K562 (cell line): Measurements from ENCODE around the gene GYS1. TPM values are rescaled to one million over a fixed set of nuclear protein-coding genes. Genes with fewer than 3 reads are reported as not detected.

ENCODE experiments used
- ARID3B ChIP-seq: fragments of 250-450 bp; sonication (Bioruptor Pico); IDR thresholded peaks from 2 replicates; pipeline ENCODE4 v1.4.0; 2020; ENCODE audit warnings: borderline replicate concordance
- ATF4 ChIP-seq: fragments of 450-650 bp; formaldehyde crosslinking; IDR thresholded peaks from 2 replicates; pipeline ENCODE4 v1.4.0; 2022; ENCODE audit warnings: mild to moderate bottlenecking, moderate library complexity
- CREB3 ChIP-seq: fragments of 450-650 bp; conservative IDR thresholded peaks from 2 replicates; pipeline ENCODE4 v1.6.1; 2016; ENCODE audit warnings: missing genetic modification characterization, low read depth, mild to moderate bottlenecking, missing compliant biosample characterization, moderate library complexity
- EP300 ChIP-seq: IDR thresholded peaks from 2 replicates; pipeline ENCODE4 v1.6.1; 2012; ENCODE audit warnings: low read length, improper control_type of control experiment
- GABPB2 ChIP-seq: fragments of 250-450 bp; sonication (Bioruptor Pico); conservative IDR thresholded peaks from 2 replicates; pipeline ENCODE4 v1.5.1; 2021; ENCODE audit warnings: mild to moderate bottlenecking
- KLF6 ChIP-seq: fragments of 250-450 bp; sonication (Bioruptor Pico); IDR thresholded peaks from 2 replicates; pipeline ENCODE4 v1.4.0; 2020; ENCODE audit warnings: mild to moderate bottlenecking, moderate library complexity, borderline replicate concordance
- MAFF ChIP-seq: IDR thresholded peaks from 2 replicates; pipeline ENCODE4 v1.6.1; 2012; ENCODE audit warnings: low read length, improper control_type of control experiment
- MIER1 ChIP-seq: fragments of 450-650 bp; IDR thresholded peaks from 2 replicates; pipeline ENCODE4 v1.6.1; 2016; ENCODE audit warnings: antibody characterized with exemption, mild to moderate bottlenecking, low read depth
- NBN ChIP-seq: fragments of 450-650 bp; IDR thresholded peaks from 2 replicates; pipeline ENCODE4 v1.6.1; 2016; ENCODE audit warnings: low read depth, mild to moderate bottlenecking
- SREBF1 ChIP-seq: fragments of 150-350 bp; IDR thresholded peaks from 2 replicates; pipeline ENCODE4 v1.6.1; 2014; ENCODE audit warnings: antibody characterized with exemption, low read depth, low read length, borderline replicate concordance
- TBL1XR1 ChIP-seq, 2 experiments: IDR thresholded peaks; 2 replicates each; pipeline ENCODE4 v1.6.1; 2012; ENCODE audit warnings: improper control_type of control experiment in 2 of 2, low read length in 2 of 2, mild to moderate bottlenecking in 1 of 2
- TCF15 ChIP-seq: fragments of 250-450 bp; sonication (Bioruptor Pico); IDR thresholded peaks from 2 replicates; pipeline ENCODE4 v1.8.0; 2022; ENCODE audit warnings: moderate library complexity, mild to moderate bottlenecking, inconsistent platforms
- TEAD1 ChIP-seq, 2 experiments: fragments of 450-650 bp in 1 of 2; sonication (generic) in 1 of 2; formaldehyde crosslinking; IDR thresholded peaks; 2 replicates each; pipeline versions ENCODE4 v1.4.0 to v1.8.0; 2020 to 2022; ENCODE audit warnings: mild to moderate bottlenecking in 2 of 2, missing genetic modification reagents in 1 of 2
- ZBTB5 ChIP-seq: fragments of 450-650 bp; IDR thresholded peaks from 2 replicates; pipeline ENCODE4 v1.6.1; 2017; ENCODE audit warnings: antibody characterized with exemption
- ZBTB7A ChIP-seq: IDR thresholded peaks from 2 replicates; pipeline ENCODE4 v1.6.1; 2011; ENCODE audit warnings: low read depth, mild to moderate bottlenecking, low read length, moderate library complexity, borderline replicate concordance; ENCODE audit not compliant: control insufficient read depth
- ZKSCAN3 ChIP-seq: fragments of 250-450 bp; sonication (Bioruptor Pico); IDR thresholded peaks from 2 replicates; pipeline ENCODE4 v1.4.0; 2020
- ZNF263 ChIP-seq: sonication (generic); formaldehyde crosslinking; IDR thresholded peaks from 2 replicates; pipeline ENCODE4 v1.8.0; 2022; ENCODE audit warnings: mild to moderate bottlenecking, missing genetic modification reagents, borderline replicate concordance
- ZNF398 ChIP-seq: fragments of 250-450 bp; sonication (Bioruptor Pico); IDR thresholded peaks from 2 replicates; pipeline ENCODE4 v1.8.0; 2021; ENCODE audit warnings: moderate library complexity, mild to moderate bottlenecking, inconsistent platforms
- polyA plus RNA-seq, 8 experiments: library from polyadenylated mRNA; depleted of rRNA in 4 of 8; stranded (reverse) in 5 of 8; unstranded in 3 of 8; fragments of >200 nt; fragmentation: Nextera tagmentation in 2 of 8; fragmentation: Illumina TruSeq in 1 of 8; extraction: Ambion mirVana in 2 of 8; extraction: Trizol in 1 of 8; gene quantifications; 2 replicates each; pipeline versions ENCODE4 v1.2.1 to v1.2.3, GENCODE V29; 2011 to 2014; ENCODE audit warnings: inconsistent platforms in 1 of 8, missing spikeins in 1 of 8
- total RNA-seq, 7 experiments: library from RNA; depleted of rRNA in 6 of 7; stranded (reverse); fragments of >200 nt in 6 of 7; fragmentation: Illumina TruSeq in 2 of 7; extraction: Trizol in 2 of 7; gene quantifications; 2 replicates each; pipeline versions ENCODE4 v1.2.1 to v1.2.3, GENCODE V29; 2011 to 2021; ENCODE audit warnings: low replicate concordance in 1 of 7

Gene GYS1
- total and polyA plus RNA-seq, 9 of the 15 experiments (the other 6 are each of a cell fraction or from before 2014, with no cell fraction given): 1.9 to 31.1 (median 15.2) TPM

- no peak for TF ChIP-seq ARID3B (CRISPR knock-in tag)
- no peak for TF ChIP-seq MIER1
- peak; percentile 67; the same call in 1 of the 2 replicates for TF ChIP-seq KLF6
- peak; percentile 85 for TF ChIP-seq EP300
- TF ChIP-seq ZNF263 (CRISPR knock-in tag): peak; percentile 52; the same call in 1 of the 2 replicates
- TF ChIP-seq MAFF: peak; percentile 90
- TF ChIP-seq TCF15 (CRISPR knock-in tag): peak; percentile 50; the same call in 1 of the 2 replicates
- peak; percentile 18; the same call in 1 of the 2 replicates for TF ChIP-seq ATF4 (CRISPR knock-in tag)
- no peak for TF ChIP-seq ZBTB5
- no peak for TF ChIP-seq GABPB2
- 0 out of 2 replicates have a peak, but pooled peaks have one; percentile 32 for TF ChIP-seq NBN
- TF ChIP-seq ZBTB7A: peak; percentile 98
- peak; percentile 51; the same call in 1 of the 2 replicates for TF ChIP-seq ZNF398 (CRISPR knock-in tag)
- TF ChIP-seq SREBF1: no peak
- TF ChIP-seq TEAD1 (CRISPR knock-in tag; IDR thresholded peaks at IDR 0.05): peak; percentile 64 to 77; a peak in 3 of 4 replicates
- no peak for TF ChIP-seq ZKSCAN3 (CRISPR knock-in tag)
- peak; percentile 91 for TF ChIP-seq CREB3
- peak in 1 of 2 experiments; percentile 41; a peak in 1 of 4 replicates for TF ChIP-seq TBL1XR1 (IDR thresholded peaks at IDR 0.05; ENCODE audit: low read length in 2 of 2)
Observed at GRCh38 chr19:48963371-48964204, 29.5 kb downstream of the GYS1 start (continued).
